Epithelial cell of proximal tubule (primary cell): ENCODE measurements around the gene CLEC16A. TPM values are rescaled to one million over a fixed set of nuclear protein-coding genes. Genes with fewer than 3 reads are reported as not detected.

ENCODE experiments used
- DNase-seq: peaks from one replicate; pipeline ENCODE4 v3.0.0-alpha.2; 2011; ENCODE audit warnings: low read depth
- H3K4me3 ChIP-seq: 2 replicates; pipeline ENCODE4 v1.5.1; 2011; ENCODE audit warnings: low read depth, mild to moderate bottlenecking, low read length
- CTCF ChIP-seq: conservative IDR thresholded peaks from 2 replicates; pipeline ENCODE4 v1.5.1; 2012; ENCODE audit warnings: low read depth, mild to moderate bottlenecking, low read length
- total RNA-seq: library from RNA; depleted of rRNA; stranded (reverse); fragments of >200 nt; gene quantifications from 2 replicates; pipeline ENCODE4 v1.2.3, GENCODE V29; 2015

CLEC16A gene
- total RNA-seq, 1 donor from 2014 or later: 15.6 TPM

GRCh38 chr16:11047939-11048800 lies 103.8 kb downstream of the CLEC16A start:
- H3K4me3 ChIP-seq: no peak overlapping the region
- no peak for TF ChIP-seq CTCF
- DNase-seq: no peak

- no peak overlapping the region for H3K4me3 ChIP-seq
- no peak for TF ChIP-seq CTCF
- no peak for DNase-seq
Observed at GRCh38 chr16:11049396-11050059, 105.2 kb downstream of the CLEC16A start.

GRCh38 chr16:11050536-11050935 lies 106.2 kb downstream of the CLEC16A start:
- H3K4me3 ChIP-seq: no peak overlapping the region
- no peak for TF ChIP-seq CTCF
- DNase-seq: no peak

- no peak overlapping the region for H3K4me3 ChIP-seq
- TF ChIP-seq CTCF: no peak
- DNase-seq: no peak
Observed at GRCh38 chr16:11050944-11051343, 106.6 kb downstream of the CLEC16A start.

GRCh38 chr16:11051430-11051829 lies 107.1 kb downstream of the CLEC16A start:
- DNase-seq: no peak
- no peak overlapping the region for H3K4me3 ChIP-seq
- TF ChIP-seq CTCF: no peak

- TF ChIP-seq CTCF: no peak
- no peak for DNase-seq
- H3K4me3 ChIP-seq: no peak overlapping the region
Observed at GRCh38 chr16:11051879-11052808, 107.8 kb downstream of the CLEC16A start.
